ENCODE data around the gene TBC1D5.

DNA sequence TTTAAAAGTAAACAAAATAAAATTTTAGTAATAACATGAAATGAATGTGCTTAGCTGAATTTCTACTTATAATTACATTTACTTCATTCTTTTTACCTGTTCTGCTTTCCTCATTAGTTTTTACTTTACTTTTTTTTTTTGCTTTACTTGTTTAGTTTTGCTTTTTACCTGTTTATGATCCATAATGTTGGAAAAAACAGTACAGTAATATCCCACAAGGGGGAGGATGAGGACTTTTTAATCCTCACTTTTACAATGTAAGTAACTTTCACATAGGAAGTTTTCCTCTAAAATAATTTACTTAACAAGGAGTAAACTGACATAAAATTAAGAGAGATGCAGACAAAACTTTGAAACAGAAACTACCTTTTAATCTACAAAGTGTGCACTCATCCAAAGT lies 268.7 kb downstream of the TBC1D5 start:
- TF ChIP-seq, protein P1, sequence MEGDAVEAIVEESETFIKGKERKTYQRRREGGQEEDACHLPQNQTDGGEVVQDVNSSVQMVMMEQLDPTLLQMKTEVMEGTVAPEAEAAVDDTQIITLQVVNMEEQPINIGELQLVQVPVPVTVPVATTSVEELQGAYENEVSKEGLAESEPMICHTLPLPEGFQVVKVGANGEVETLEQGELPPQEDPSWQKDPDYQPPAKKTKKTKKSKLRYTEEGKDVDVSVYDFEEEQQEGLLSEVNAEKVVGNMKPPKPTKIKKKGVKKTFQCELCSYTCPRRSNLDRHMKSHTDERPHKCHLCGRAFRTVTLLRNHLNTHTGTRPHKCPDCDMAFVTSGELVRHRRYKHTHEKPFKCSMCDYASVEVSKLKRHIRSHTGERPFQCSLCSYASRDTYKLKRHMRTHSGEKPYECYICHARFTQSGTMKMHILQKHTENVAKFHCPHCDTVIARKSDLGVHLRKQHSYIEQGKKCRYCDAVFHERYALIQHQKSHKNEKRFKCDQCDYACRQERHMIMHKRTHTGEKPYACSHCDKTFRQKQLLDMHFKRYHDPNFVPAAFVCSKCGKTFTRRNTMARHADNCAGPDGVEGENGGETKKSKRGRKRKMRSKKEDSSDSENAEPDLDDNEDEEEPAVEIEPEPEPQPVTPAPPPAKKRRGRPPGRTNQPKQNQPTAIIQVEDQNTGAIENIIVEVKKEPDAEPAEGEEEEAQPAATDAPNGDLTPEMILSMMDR (IDR thresholded peaks at IDR 0.05; ENCODE audit: low read depth, low read length, poor library complexity, severe bottlenecking) = no peak
- no peak for TF ChIP-seq EZH2phosphoT487 (IDR thresholded peaks at IDR 0.05; ENCODE audit: borderline replicate concordance, low read length)
